Vagina (tissue), 2 donors: ENCODE results near the gene MRNIP. TPM values are rescaled to one million over a fixed set of nuclear protein-coding genes. Genes with fewer than 3 reads are reported as not detected.

ENCODE experiments used
- DNase-seq, 2 donors: peaks; one replicate each; pipeline ENCODE4 v3.0.0-alpha.2; 2017; ENCODE audit errors: extremely low spot score in 2 of 2
- H3K27ac ChIP-seq: fragments of 200-600 bp; sonication (generic); one replicate; pipeline ENCODE4 v1.5.1; 2019
- H3K27me3 ChIP-seq: fragments of 200-600 bp; sonication (generic); one replicate; pipeline ENCODE4 v1.5.1; 2019
- H3K36me3 ChIP-seq, 2 donors: fragments of 200-600 bp; sonication (generic); one replicate each; pipeline ENCODE4 v1.5.1; 2017 to 2019
- H3K4me1 ChIP-seq: fragments of 200-600 bp; sonication (generic); one replicate; pipeline ENCODE4 v1.5.1; 2019
- H3K4me3 ChIP-seq, 2 donors: fragments of 200-600 bp; sonication (generic); 1 replicate in 1 of 2; 2 replicates in 1 of 2; pipeline ENCODE4 v1.5.1; 2016 to 2019
- H3K9me3 ChIP-seq: fragments of 200-600 bp; sonication (generic); one replicate; pipeline ENCODE4 v1.5.1; 2019
- POLR2A ChIP-seq, 2 donors: fragments of 450-650 bp; IDR thresholded peaks; one replicate each; pipeline ENCODE4 v1.6.1; 2017; ENCODE audit warnings: antibody characterized with exemption in 2 of 2, mild to moderate bottlenecking in 2 of 2, moderate library complexity in 2 of 2
- POLR2AphosphoS5 ChIP-seq, 2 donors: sonication (generic); formaldehyde crosslinking; IDR thresholded peaks; one replicate each; pipeline ENCODE4 v1.9.0; 2017; ENCODE audit warnings: antibody characterized with exemption in 2 of 2, mild to moderate bottlenecking in 2 of 2, low read depth in 1 of 2; ENCODE audit not compliant: insufficient read depth in 1 of 2
- intact Hi-C: fragments of 100-400 bp; cut with DNase I; formaldehyde crosslinking; loops from one replicate; pipeline ENCODE4 v1.15.1; 2023
- total RNA-seq: library from RNA; depleted of rRNA; stranded (reverse); fragments of >200 nt; gene quantifications from one replicate; pipeline ENCODE4 v1.2.3, GENCODE V29; 2016
- TF ChIP-seq, protein P1 (sequence below), 3 experiments: fragments of 450-650 bp in 2 of 3; fragments of 200-600 bp in 1 of 3; sonication (generic) in 1 of 3; IDR thresholded peaks; one replicate each; pipeline ENCODE4 v1.5.1; 2017 to 2019; ENCODE audit warnings: antibody characterized with exemption in 3 of 3, mild to moderate bottlenecking in 2 of 3, moderate library complexity in 2 of 3

Gene MRNIP
- total RNA-seq, 1 donor from 2014 or later, result 53.8 TPM

DNA sequence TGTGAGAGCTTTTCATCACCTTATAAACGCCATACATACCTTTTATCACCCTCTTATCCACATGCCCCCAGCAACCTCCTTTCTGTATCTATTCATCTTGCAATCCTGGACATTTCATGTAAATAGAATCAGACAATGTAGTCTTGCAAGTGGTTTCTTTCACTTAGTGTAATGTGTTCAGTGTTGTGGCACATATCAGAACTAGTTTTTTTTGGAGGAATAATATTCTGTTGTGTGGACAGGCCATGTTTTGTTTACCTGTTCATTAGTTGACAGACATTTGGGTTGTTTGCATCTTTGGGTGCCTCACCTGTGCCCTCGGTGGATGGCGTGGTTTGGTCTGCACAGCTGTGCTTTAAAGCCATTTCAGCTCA lies 36.6 kb downstream of the MRNIP start:
- peak overlapping the region; percentile 99 for H3K27ac ChIP-seq
- DNase-seq, result no peak
- H3K27me3 ChIP-seq, result no peaks in the 10 kb centered on the region
- peaks cover 82% of the 10 kb centered on the region for H3K4me1 ChIP-seq
- H3K4me3 ChIP-seq, result peak overlapping the region; percentile 85 to 99
- H3K9me3 ChIP-seq, result no peaks in the 10 kb centered on the region
- TF ChIP-seq POLR2AphosphoS5 (IDR thresholded peaks at IDR 0.05; ENCODE audit: insufficient read depth in 1 of 2, low read depth in 1 of 2), result no peak
- TF ChIP-seq POLR2A (IDR thresholded peaks at IDR 0.05), result no peak
- TF ChIP-seq, protein P1, sequence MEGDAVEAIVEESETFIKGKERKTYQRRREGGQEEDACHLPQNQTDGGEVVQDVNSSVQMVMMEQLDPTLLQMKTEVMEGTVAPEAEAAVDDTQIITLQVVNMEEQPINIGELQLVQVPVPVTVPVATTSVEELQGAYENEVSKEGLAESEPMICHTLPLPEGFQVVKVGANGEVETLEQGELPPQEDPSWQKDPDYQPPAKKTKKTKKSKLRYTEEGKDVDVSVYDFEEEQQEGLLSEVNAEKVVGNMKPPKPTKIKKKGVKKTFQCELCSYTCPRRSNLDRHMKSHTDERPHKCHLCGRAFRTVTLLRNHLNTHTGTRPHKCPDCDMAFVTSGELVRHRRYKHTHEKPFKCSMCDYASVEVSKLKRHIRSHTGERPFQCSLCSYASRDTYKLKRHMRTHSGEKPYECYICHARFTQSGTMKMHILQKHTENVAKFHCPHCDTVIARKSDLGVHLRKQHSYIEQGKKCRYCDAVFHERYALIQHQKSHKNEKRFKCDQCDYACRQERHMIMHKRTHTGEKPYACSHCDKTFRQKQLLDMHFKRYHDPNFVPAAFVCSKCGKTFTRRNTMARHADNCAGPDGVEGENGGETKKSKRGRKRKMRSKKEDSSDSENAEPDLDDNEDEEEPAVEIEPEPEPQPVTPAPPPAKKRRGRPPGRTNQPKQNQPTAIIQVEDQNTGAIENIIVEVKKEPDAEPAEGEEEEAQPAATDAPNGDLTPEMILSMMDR (IDR thresholded peaks at IDR 0.05), result no peak
- H3K36me3 ChIP-seq, result peaks cover 0 to 47% of the 10 kb centered on the region in 2 donors
- intact Hi-C loops, result no loop called here

DNA sequence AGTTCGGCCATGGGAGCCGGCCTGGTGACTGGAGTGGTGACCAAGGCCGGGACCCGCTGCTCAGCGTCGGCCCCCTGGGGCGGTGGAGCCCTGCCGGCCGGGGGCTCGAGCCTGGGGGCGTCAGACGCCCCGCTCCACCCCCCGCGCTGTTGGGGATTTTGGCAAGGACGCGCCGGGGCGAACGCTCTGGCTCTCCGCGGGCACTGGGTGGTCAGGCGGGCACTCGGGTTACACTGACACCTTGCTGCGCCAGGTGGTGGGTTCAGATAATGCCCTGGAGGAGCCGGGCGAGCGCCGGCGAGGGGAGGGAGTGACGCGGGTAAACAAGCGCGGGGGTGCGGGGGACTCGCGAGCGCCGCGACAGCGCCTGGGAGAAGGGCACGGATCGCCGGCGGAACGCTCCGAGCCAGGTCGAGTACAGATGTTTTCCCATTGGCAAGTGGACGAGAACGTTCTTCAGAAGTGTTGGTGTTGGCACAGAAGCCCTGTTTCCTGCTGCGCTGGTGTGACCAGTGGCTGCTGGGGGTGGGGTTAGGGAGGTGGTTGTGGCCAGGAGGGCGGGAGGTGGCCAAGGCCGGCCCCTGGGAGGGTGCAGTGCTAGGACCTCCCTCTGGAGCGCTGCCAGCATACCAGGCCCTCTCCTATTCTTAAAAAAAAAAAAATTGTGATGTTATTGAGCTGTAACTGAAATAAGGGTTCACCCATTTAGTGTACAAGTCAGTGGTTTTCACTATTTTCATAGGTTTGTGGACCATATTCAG lies 37.1 kb downstream of the MRNIP start:
- DNase-seq, result peak in 1 of 2 donors; percentile 96
- no peaks in the 10 kb centered on the region for H3K27me3 ChIP-seq
- peak overlapping the region; percentile 85 to 99 for H3K4me3 ChIP-seq
- H3K9me3 ChIP-seq, result no peaks in the 10 kb centered on the region
- intact Hi-C loops, result loop anchor here (2.0 kb wide), 1 partner anchor 15 kb away; the partner anchor contains the start of gene MGAT4B
- TF ChIP-seq POLR2AphosphoS5 (IDR thresholded peaks at IDR 0.05; ENCODE audit: insufficient read depth in 1 of 2, low read depth in 1 of 2) (peak; percentile 83 to 98), POLR2A (IDR thresholded peaks at IDR 0.05) (peak in 1 of 2 donors; percentile 91)
- TF ChIP-seq, protein P1 (IDR thresholded peaks at IDR 0.05), result peak in 1 of 3 experiments; percentile 12
- H3K27ac ChIP-seq, result peak overlapping the region; percentile 99
- H3K36me3 ChIP-seq, result peaks cover 0 to 41% of the 10 kb centered on the region in 2 donors
- peaks cover 82% of the 10 kb centered on the region for H3K4me1 ChIP-seq

DNA sequence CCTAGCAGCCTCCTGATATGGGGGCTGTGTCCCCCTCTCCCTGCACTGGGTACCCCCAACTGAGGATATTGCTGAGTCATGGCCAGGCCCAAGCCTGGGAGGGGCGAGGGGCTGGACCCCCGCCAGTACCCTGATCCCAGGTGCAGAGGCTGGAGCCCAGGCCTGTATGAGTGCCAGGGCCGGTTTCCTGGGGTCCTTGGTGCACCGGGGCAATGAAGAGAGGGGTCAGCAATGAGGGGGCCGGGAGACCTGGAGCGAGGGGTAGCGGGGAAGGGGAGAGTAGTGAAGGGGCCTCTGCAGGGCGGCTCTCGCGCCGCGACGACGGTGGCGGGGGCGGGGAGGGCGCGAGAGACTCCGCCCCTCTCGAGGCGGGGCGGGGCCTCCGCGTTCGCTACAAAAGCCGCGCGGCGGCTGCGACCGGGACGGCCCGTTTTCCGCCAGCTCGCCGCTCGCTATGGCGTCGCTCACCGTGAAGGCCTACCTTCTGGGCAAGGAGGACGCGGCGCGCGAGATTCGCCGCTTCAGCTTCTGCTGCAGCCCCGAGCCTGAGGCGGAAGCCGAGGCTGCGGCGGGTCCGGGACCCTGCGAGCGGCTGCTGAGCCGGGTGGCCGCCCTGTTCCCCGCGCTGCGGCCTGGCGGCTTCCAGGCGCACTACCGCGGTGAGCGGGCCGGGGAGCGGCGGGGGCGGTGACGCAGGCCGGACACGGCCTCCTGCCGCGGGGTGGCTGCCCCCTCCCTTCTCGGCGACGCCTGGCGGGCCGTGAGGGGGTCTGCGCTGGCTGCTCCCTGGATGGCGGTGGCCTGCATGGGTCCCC lies 37.9 kb downstream of the MRNIP start, which contains the start of gene SQSTM1:
Gene SQSTM1, plus strand, starts transcription at position 423 of the 815 bp plus-strand sequence. Its CDS starts 32 bp downstream, at position 455.
- TF ChIP-seq, protein P1 (IDR thresholded peaks at IDR 0.05), result no peak
- TF ChIP-seq POLR2AphosphoS5 (IDR thresholded peaks at IDR 0.05; ENCODE audit: insufficient read depth in 1 of 2, low read depth in 1 of 2) (peak; percentile 9 to 90), POLR2A (IDR thresholded peaks at IDR 0.05) (peak; percentile 42 to 97)
- Histone ChIP-seq H3K27ac (peak within 1 kb of the TSS; percentile 99), H3K4me3 (peak within 1 kb of the TSS; percentile 85 to 99), H3K36me3 (peaks cover 0 to 34% of the 10 kb centered on the region in 2 donors), H3K27me3 (no peaks in the 10 kb centered on the region), H3K4me1 (peaks cover 79% of the 10 kb centered on the region), H3K9me3 (no peaks in the 10 kb centered on the region)
- no peak for DNase-seq
- intact Hi-C loops, result loop anchor here (2.0 kb wide), 1 partner anchor 14 kb away; the partner anchor contains the start of gene MGAT4B

DNA sequence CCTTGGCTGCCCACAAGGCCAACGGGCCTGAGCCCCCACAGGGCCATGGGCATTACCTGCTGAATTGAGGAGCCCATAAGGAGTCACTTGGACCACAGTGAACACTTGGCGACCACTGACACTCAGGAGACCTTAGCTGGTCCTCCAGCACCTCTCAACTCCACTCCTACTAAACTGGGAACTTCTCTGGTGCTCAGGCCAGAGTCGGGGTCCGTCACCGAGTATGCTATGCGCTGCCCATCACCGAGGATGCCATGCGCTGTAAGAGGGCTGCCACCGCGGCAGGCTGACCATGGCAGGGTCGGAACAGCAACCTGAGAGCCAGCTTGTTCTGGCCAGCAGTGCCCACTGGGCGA lies 38.5 kb downstream of the MRNIP start:
- TF ChIP-seq, protein P1 (IDR thresholded peaks at IDR 0.05), result no peak
- TF ChIP-seq POLR2AphosphoS5 (IDR thresholded peaks at IDR 0.05; ENCODE audit: insufficient read depth in 1 of 2, low read depth in 1 of 2) (no peak), POLR2A (IDR thresholded peaks at IDR 0.05) (no peak)
- H3K27me3 ChIP-seq, result no peaks in the 10 kb centered on the region
- peaks cover 73% of the 10 kb centered on the region for H3K4me1 ChIP-seq
- H3K9me3 ChIP-seq, result no peaks in the 10 kb centered on the region
- peak overlapping the region; percentile 99 for H3K27ac ChIP-seq
- peak overlapping the region; percentile 85 to 99 for H3K4me3 ChIP-seq
- DNase-seq, result no peak
- intact Hi-C loops, result loop anchor here (2.0 kb wide), 1 partner anchor 13 kb away; the partner anchor contains the start of gene MGAT4B
- peaks cover 0 to 28% of the 10 kb centered on the region in 2 donors for H3K36me3 ChIP-seq
